ENCODE results near the gene CGGBP1. TPM values are rescaled to one million over a fixed set of nuclear protein-coding genes. Genes with fewer than 3 reads are reported as not detected.

Gene CGGBP1
- total RNA-seq, result 29.9 and 32.4 TPM in 2 replicates

GRCh38 chr3:88058581-88059379 lies at the start of gene CGGBP1, which contains the start of gene ZNF654:
TSS of gene CGGBP1 (minus strand) at chr3:88059005. CDS start at chr3:88055976, 3,029 bp downstream.
TSS of gene ZNF654 (plus strand) at chr3:88059255. CDS start at chr3:88059320, 65 bp downstream.

Other genes with a start within 250 kb of the CGGBP1 start
- 5.2 and 6.1 TPM in 2 replicates for gene ZNF654, start 250 bp upstream of the CGGBP1 start, total RNA-seq
- 15.5 and 15.9 TPM in 2 replicates for gene C3orf38, start 91.0 kb upstream of the CGGBP1 start, total RNA-seq